Dendritic cell treated with granulocyte-macrophage colony-stimulating factor and Interleukin-4, amounts not matched to agents 40 ng/mL and 50 ng/mL, for 4 days (primary cell): Measurements from ENCODE around the gene WDR12.
A peak's percentile ranks its signal among the peaks of the same experiment; 100 is the strongest.
"Not testable (repeated sequence)": the region's sequence is repeated elsewhere in the genome, so short reads cannot be mapped to it uniquely, and the experiment has no call there.

Experiments used
- H3K27ac Mint-ChIP-seq: one replicate; pipeline ENCODE4 v1.8.0; 2022; ENCODE audit warnings: mild to moderate bottlenecking, mixed read lengths
- H3K27me3 Mint-ChIP-seq: one replicate; pipeline ENCODE4 v1.8.0; 2022; ENCODE audit warnings: mild to moderate bottlenecking, mixed read lengths
- H3K36me3 Mint-ChIP-seq: one replicate; pipeline ENCODE4 v1.8.0; 2022; ENCODE audit warnings: low read depth, mixed read lengths
- H3K4me1 Mint-ChIP-seq: one replicate; pipeline ENCODE4 v1.8.0; 2022; ENCODE audit warnings: low read depth, mixed read lengths
- H3K4me3 Mint-ChIP-seq: one replicate; pipeline ENCODE4 v1.8.0; 2022; ENCODE audit warnings: mild to moderate bottlenecking, moderate library complexity, mixed read lengths
- H3K9me3 Mint-ChIP-seq: one replicate; pipeline ENCODE4 v1.8.0; 2022; ENCODE audit warnings: mixed read lengths
- intact Hi-C: fragments of 100-400 bp; cut with micrococcal nuclease; formaldehyde crosslinking; loops from one replicate; pipeline ENCODE4 v1.15.0; 2022

WDR12 gene

DNA sequence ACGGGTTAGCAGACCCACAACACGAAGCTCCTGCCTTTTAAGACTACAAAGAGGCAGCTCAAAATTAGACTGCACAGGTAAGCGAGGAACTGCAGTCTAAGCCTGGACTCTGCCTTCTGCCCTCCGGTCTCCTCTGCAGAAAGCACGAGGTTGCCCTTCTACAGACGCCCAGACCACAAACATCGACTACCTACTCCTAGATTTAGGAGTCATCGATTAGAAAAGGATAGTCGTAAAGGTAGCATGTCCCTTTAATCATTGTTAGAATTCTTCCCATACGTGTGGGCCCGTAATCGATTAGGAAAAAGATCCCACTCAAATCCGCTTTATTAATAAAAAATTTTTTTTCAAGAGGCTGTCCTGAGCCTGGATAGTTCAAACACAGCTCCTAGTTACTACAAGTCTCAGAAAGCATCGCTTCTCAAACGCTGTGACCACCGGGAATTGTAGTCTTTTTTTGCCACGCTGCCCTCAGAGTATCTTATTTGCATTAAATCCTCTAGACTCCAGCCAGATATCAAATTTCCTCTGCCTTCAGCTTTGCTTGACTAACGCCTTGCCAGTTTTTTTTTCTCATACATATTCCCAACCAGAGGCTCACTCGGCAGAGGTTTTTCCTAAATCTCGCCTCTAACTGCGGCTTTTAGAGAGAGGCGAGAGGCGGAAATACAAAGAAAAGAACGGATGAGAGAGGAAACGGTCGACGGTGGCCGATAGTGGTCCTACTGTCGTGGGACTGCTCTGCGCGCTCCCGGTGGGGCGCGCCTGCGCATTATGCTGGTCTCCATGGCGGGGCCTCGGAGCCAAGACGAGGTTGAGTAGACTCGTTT is at the start of gene WDR12, which contains the start of gene CARF:
Gene WDR12 (minus strand): TSS at position 162 of the 830 bp plus-strand sequence. CDS start 197 bp downstream, outside the sequence.
Gene CARF (plus strand): TSS at position 764 of the 830 bp plus-strand sequence. CDS start 29,628 bp downstream, outside the sequence.
- intact Hi-C loops: loop anchor here (5.0 kb wide), 4 partner anchors 39 to 534 kb away; partner anchors contain the start of genes BMPR2, CYP20A1 and ICA1L
- peaks cover 23% of the 10 kb centered on the region for H3K4me1 Mint-ChIP-seq

DNA sequence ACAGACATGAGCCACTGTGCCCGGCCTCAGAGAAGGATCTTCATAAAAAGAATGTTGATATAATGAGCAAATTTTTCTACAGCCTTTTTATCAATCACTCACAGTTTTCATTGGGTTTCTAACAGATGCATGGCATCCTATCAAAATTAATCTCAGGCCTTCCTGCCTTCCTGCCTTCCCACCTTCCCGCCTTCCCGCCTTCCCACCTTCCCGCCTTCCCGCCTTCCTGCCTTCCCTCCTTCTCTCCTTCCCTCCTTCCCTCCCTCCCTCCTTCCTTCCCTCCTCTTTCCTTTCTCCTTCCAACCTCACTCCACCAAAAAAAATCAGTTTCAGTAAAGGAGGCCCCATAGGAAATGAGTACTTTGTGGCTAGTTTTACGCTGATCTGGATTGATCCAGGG is 49.1 kb upstream of the WDR12 start:
- H3K4me3 Mint-ChIP-seq: no peak overlapping the region
- no peaks in the 10 kb centered on the region for H3K9me3 Mint-ChIP-seq
- peaks cover 31% of the 10 kb centered on the region for H3K36me3 Mint-ChIP-seq
- intact Hi-C loops: no loop called here
- no peak overlapping the region for H3K27ac Mint-ChIP-seq
- H3K4me1 Mint-ChIP-seq: peaks cover 5% of the 10 kb centered on the region
- no peaks in the 10 kb centered on the region for H3K27me3 Mint-ChIP-seq

More for the DNA sequence above, at the start of gene WDR12, which contains the start of gene CARF:
- Mint-ChIP-seq H3K9me3 (no peaks in the 10 kb centered on the region), H3K4me3 (peak within 1 kb of the TSS; percentile 98), H3K36me3 (peaks cover 17% of the 10 kb centered on the region), H3K27ac (peak within 1 kb of the TSS; percentile 87), H3K27me3 (no peaks in the 10 kb centered on the region)

DNA sequence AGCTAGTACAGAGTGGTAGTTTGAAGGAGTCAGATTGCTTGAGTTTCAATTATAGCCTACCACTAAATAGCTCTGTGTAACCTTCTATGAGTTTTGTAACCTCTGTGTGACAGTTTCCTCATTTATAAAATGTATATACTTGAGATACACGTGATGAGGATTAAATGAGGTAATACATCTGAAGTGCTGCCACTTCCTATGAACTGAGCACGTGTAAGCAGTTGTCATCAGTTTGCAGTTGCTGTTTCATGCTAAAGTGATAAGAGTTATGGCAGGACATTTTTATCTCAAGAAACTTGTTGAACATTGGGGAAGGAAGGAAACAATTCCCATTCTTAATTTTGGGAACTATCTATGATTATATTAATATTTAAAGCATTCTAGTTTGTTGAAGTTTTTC is 39.1 kb upstream of the WDR12 start:
- intact Hi-C loops: no loop called here
- Mint-ChIP-seq H3K27me3 (no peaks in the 10 kb centered on the region), H3K4me1 (peaks cover 4% of the 10 kb centered on the region)

DNA sequence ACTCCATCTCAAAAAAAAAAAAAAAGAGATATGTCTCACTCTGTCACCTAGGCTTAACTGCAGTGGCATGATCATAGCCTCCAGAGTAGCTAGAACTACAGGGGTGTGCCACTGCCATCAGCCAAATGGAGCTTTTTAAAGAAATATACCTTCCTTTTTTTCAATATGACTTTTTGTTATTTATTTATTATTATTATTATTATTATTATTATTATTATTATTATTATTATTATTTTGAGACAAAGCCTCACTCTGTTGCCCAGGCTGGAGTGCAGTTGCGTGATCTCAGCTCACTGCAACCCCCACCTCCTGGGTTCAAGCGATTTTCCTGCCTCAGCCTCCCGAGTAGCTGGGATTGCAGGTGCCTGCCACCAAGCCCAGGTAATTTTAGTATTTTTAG is 37.9 kb upstream of the WDR12 start:
- H3K27me3 Mint-ChIP-seq, H3K4me1 Mint-ChIP-seq, H3K27ac Mint-ChIP-seq, intact Hi-C loops, H3K4me3 Mint-ChIP-seq: not testable (repeated sequence)
- peaks cover 35% of the 10 kb centered on the region for H3K36me3 Mint-ChIP-seq
- peaks cover 27% of the 10 kb centered on the region for H3K9me3 Mint-ChIP-seq

More for the DNA sequence above, 39.1 kb upstream of the WDR12 start:
- H3K27ac Mint-ChIP-seq: no peak overlapping the region
- peaks cover 27% of the 10 kb centered on the region for H3K36me3 Mint-ChIP-seq
- H3K4me3 Mint-ChIP-seq: no peak overlapping the region
- peaks cover 21% of the 10 kb centered on the region for H3K9me3 Mint-ChIP-seq

DNA sequence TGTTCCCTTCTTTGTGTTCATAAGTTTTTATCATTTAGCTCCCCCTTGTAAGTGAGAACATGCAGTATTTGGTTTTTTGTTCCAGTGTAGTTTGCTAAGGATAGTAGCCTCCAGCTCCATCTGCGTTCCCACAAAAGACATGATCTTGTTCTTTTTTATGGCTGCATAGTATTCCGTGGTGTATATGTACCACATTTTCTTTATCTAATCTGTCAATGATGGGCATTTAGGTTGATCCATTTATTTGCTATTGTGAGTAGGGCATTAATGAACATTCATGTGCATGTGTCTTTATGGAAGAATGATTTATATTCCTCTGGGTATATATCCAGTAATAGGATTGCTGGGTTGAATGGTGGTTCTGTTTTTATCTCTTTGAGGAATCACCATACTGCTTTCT is 34.0 kb upstream of the WDR12 start:
- H3K27ac Mint-ChIP-seq: no peak overlapping the region
- intact Hi-C loops: no loop called here
- peaks cover 2% of the 10 kb centered on the region for H3K4me1 Mint-ChIP-seq
- H3K27me3 Mint-ChIP-seq: no peaks in the 10 kb centered on the region
- peaks cover 27% of the 10 kb centered on the region for H3K9me3 Mint-ChIP-seq
- H3K36me3 Mint-ChIP-seq: peaks cover 33% of the 10 kb centered on the region
- H3K4me3 Mint-ChIP-seq: no peak overlapping the region

DNA sequence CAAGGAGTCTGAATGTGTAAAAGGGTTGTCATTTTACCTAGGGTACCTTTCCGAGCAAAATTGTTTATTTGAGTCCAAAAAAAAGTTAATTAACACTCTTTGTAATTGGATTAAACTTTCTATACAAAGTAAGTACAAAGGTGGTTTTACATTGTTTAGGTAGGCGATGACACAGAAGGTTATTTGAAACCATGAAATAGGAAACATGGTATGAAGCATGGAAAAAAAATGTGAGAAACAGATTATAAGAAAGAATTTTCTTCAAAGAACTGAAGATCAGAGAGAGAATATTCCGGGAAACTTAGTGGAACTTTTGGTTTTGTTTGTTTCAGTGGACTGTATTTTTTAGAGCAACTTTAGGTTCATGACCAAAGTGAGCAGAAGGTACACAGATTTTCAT is 33.3 kb upstream of the WDR12 start:
- H3K36me3 Mint-ChIP-seq: peaks cover 40% of the 10 kb centered on the region
- H3K4me3 Mint-ChIP-seq: no peak overlapping the region
- intact Hi-C loops: no loop called here
- no peaks in the 10 kb centered on the region for H3K27me3 Mint-ChIP-seq
- no peaks in the 10 kb centered on the region for H3K4me1 Mint-ChIP-seq
- peaks cover 27% of the 10 kb centered on the region for H3K9me3 Mint-ChIP-seq
- H3K27ac Mint-ChIP-seq: no peak overlapping the region

DNA sequence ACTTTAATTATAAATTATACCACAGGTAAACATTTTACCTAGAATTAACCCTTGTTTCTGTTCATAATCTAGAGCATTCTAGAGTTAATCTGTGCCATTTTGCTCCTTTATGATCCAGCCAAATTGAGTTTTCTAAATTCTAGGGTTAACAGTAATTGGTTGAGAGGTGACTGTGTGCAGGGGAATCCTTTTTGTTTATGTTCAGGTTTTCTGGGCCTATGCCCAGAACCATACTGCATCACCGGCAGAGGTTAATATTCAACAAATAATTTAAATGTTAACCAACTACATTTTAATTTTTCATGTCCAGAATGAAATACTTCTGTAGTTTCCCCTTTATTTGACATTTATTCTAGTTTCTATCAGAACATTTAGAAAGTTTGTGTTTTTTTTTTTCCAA is 32.9 kb upstream of the WDR12 start:
- intact Hi-C loops: no loop called here
- peaks cover 44% of the 10 kb centered on the region for H3K36me3 Mint-ChIP-seq
- H3K9me3 Mint-ChIP-seq: peaks cover 27% of the 10 kb centered on the region
- H3K27ac Mint-ChIP-seq: no peak overlapping the region
- no peaks in the 10 kb centered on the region for H3K4me1 Mint-ChIP-seq
- no peaks in the 10 kb centered on the region for H3K27me3 Mint-ChIP-seq
- no peak overlapping the region for H3K4me3 Mint-ChIP-seq

DNA sequence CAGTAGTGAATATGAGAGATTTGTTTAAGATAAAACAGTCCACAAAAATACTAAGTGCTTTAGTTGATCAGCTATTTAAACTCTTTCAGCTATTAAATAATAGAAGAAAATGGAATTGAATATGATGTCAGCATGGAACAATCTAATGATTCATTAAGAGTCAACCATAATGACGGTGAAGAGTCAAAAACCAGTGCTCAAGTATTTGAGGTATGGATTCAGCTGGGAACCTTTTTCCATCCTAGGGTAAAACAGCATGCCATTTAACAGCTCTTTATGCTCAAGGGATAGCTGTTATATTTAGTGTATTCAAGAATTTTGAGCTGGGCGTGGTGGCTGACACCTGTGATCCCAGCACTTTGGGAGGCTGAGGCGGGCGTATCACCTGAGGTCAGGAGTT is 30.3 kb upstream of the WDR12 start:
- Mint-ChIP-seq H3K4me3 (no peak overlapping the region), H3K9me3 (peaks cover 9% of the 10 kb centered on the region), H3K27ac (no peak overlapping the region), H3K4me1 (no peaks in the 10 kb centered on the region), H3K36me3 (peaks cover 44% of the 10 kb centered on the region), H3K27me3 (no peaks in the 10 kb centered on the region)
- intact Hi-C loops: no loop called here

DNA sequence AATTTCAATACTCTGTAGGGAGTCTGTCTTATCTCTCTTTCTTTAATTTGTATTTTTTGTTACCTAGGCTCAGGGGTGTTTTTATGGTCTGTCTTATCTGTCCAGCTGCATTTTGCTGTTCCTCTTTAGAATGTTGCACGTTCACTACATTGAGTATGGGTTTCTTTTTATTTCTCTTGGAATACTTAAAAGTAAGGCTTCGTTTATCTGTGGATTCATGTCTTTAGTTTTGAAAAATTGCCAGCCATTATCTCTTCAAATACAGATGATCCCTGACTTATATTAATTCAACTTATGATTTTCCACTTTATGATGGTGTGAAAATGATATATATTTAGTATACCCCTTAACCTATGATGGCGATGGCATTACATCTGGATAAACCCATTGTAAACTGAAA is 27.5 kb upstream of the WDR12 start:
- intact Hi-C loops: no loop called here
- no peaks in the 10 kb centered on the region for H3K4me1 Mint-ChIP-seq
- no peaks in the 10 kb centered on the region for H3K27me3 Mint-ChIP-seq
- no peak overlapping the region for H3K4me3 Mint-ChIP-seq
- no peak overlapping the region for H3K27ac Mint-ChIP-seq
- peaks cover 28% of the 10 kb centered on the region for H3K36me3 Mint-ChIP-seq
- no peaks in the 10 kb centered on the region for H3K9me3 Mint-ChIP-seq

DNA sequence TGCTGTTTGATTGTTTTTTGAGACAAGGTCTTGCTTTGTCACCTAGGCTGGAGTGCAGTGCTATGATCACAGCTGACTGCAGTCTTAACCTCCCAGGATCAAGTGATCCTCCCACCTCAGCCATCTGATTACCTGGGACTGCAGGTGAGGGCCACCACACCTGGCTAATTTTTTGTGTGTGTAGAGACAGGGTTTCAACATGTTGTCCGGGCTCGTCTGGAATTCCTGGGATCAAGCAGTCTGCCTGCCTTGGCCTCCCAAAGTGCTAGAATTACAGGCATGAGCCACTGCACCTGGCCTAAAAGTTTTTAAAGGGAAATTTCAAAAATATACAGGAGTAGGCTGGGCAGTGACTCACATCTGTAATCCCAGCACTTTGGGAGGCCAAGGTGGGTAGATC is 23.0 kb upstream of the WDR12 start:
- Mint-ChIP-seq H3K9me3 (peaks cover 9% of the 10 kb centered on the region), H3K27ac (no peak overlapping the region), H3K36me3 (peaks cover 28% of the 10 kb centered on the region), H3K4me1 (no peaks in the 10 kb centered on the region), H3K4me3 (no peak overlapping the region), H3K27me3 (no peaks in the 10 kb centered on the region)
- intact Hi-C loops: no loop called here

DNA sequence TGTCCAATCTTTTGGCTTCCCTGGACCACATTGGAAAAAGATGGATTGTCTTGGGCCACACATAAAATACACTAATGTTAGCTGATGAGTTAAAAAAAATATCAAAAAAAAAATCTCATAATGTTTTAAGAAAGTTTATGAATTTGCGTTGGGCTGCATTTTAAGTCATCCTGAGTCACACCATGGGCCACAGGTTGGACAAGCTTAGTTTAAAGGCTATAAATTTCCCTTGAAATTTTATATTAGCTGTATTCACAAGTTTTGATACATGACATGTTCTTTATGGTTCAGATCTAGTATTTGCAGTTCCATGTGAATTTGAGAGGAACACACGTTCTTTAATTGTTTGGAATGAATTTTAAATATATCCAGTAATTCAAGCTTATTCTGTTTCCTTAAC is 22.5 kb upstream of the WDR12 start:
- Mint-ChIP-seq H3K4me1 (no peaks in the 10 kb centered on the region), H3K9me3 (peaks cover 9% of the 10 kb centered on the region), H3K36me3 (peaks cover 27% of the 10 kb centered on the region), H3K27me3 (no peaks in the 10 kb centered on the region), H3K27ac (no peak overlapping the region), H3K4me3 (no peak overlapping the region)
- intact Hi-C loops: no loop called here

DNA sequence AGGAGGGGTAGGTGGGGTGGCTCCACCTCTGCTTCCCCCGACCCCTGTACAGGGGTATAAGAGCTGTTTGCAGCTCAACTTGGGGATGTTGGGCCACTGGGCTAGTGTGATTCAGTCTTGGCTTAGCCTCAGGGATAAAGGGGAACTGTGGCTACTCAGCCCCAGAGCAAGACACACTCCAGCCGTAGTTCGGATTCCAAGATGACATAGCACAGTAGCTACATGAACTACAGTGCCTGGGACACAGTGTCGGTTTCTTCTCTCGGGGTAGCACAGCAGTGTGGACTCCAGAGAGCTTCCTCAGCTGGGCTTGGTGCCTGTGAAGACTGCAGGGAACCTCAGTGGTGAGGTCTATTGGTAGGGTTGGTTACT is 21.7 kb upstream of the WDR12 start:
- intact Hi-C loops: no loop called here
- no peak overlapping the region for H3K27ac Mint-ChIP-seq
- no peaks in the 10 kb centered on the region for H3K27me3 Mint-ChIP-seq
- peaks cover 9% of the 10 kb centered on the region for H3K9me3 Mint-ChIP-seq
- no peaks in the 10 kb centered on the region for H3K4me1 Mint-ChIP-seq
- H3K4me3 Mint-ChIP-seq: no peak overlapping the region
- peaks cover 27% of the 10 kb centered on the region for H3K36me3 Mint-ChIP-seq

DNA sequence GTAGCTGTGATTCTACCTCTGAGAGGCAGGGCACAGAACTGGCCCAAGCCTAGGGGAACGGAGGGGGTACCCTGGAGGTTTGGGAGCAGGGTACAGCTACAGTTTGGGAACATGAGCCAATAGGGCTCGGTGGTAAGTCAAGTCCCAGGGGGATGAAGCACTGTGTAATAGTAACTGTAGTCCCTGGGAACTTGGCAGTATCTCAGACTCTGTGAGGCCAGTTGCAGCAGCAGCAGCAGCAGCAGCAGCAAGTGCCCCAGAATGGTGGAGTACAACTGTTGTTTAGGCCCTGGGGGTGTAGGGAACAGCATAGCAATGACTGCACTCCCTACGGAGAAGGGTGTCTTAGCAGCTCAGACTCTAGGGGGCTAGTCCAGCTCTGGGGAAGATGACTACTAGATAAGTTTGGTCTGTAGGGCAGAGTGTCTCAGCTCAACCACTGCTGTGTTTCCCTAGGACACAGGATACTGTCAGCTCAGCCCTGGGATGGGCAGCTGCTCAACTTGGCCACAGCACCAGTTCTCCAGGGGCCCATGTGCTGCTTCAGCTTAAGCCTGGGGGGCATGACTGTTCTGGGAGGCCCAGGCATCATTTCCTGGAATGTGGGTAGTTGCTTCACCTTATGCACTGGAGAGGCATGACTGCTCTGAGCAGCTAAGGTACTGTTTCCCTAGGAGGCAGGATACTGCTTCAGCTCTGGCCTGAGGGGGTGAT is 21.1 kb upstream of the WDR12 start:
- H3K4me1 Mint-ChIP-seq: no peaks in the 10 kb centered on the region
- no peak overlapping the region for H3K27ac Mint-ChIP-seq
- H3K27me3 Mint-ChIP-seq: no peaks in the 10 kb centered on the region
- peaks cover 9% of the 10 kb centered on the region for H3K9me3 Mint-ChIP-seq
- intact Hi-C loops: no loop called here
- H3K36me3 Mint-ChIP-seq: peaks cover 27% of the 10 kb centered on the region
- H3K4me3 Mint-ChIP-seq: no peak overlapping the region

DNA sequence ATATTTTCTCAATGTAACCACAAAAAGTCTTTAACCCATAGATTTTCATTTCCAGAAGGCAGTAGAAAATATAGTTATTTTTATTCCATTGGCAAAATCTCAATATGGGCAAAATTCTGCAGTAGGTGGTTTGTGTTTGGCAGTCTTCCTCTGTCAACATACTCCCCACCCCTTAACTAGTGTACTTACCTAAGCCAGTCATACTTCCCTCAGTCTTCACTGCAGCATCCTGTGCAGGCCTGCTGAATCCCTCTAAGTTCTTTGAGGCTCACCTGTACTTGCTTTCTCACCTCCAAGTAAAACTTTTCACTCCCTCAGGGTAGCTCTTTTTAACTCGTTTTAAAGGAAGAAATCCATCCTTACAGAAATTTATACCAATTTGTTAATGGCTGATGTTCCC is 7.4 kb upstream of the WDR12 start:
- Mint-ChIP-seq H3K9me3 (no peaks in the 10 kb centered on the region), H3K36me3 (peaks cover 21% of the 10 kb centered on the region), H3K27me3 (no peaks in the 10 kb centered on the region), H3K4me1 (no peaks in the 10 kb centered on the region), H3K4me3 (no peak overlapping the region), H3K27ac (no peak overlapping the region)
- intact Hi-C loops: no loop called here
